ENCODE results near the gene VPS26C.

- TF ChIP-seq, protein P1, sequence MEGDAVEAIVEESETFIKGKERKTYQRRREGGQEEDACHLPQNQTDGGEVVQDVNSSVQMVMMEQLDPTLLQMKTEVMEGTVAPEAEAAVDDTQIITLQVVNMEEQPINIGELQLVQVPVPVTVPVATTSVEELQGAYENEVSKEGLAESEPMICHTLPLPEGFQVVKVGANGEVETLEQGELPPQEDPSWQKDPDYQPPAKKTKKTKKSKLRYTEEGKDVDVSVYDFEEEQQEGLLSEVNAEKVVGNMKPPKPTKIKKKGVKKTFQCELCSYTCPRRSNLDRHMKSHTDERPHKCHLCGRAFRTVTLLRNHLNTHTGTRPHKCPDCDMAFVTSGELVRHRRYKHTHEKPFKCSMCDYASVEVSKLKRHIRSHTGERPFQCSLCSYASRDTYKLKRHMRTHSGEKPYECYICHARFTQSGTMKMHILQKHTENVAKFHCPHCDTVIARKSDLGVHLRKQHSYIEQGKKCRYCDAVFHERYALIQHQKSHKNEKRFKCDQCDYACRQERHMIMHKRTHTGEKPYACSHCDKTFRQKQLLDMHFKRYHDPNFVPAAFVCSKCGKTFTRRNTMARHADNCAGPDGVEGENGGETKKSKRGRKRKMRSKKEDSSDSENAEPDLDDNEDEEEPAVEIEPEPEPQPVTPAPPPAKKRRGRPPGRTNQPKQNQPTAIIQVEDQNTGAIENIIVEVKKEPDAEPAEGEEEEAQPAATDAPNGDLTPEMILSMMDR (IDR thresholded peaks at IDR 0.05; ENCODE audit: borderline replicate concordance, extremely low read depth, low read length, poor library complexity, severe bottlenecking): no peak
- no peak for TF ChIP-seq EZH2 (IDR thresholded peaks at IDR 0.05; ENCODE audit: borderline replicate concordance, low read depth, low read length, severe bottlenecking)
Measured at GRCh38 chr21:37245151-37245550, 22.0 kb downstream of the VPS26C start.
